IPS DF 6.9 (cell line): ENCODE measurements around the gene DLGAP4.

Experiments used
- DNase-seq: peaks from one replicate; pipeline ENCODE4 v3.0.0-alpha.2; 2013; ENCODE audit warnings: low read depth, low spot score
- H3K27ac ChIP-seq: one replicate; pipeline ENCODE4 v1.5.1; 2013; ENCODE audit warnings: low read length, control low read depth
- H3K27me3 ChIP-seq: 2 replicates; pipeline ENCODE4 v1.6.1; 2013; ENCODE audit warnings: mild to moderate bottlenecking, low read length; ENCODE audit not compliant: control insufficient read depth, insufficient read depth
- H3K36me3 ChIP-seq: 2 replicates; pipeline ENCODE4 v1.6.1; 2013; ENCODE audit warnings: low read length; ENCODE audit not compliant: control insufficient read depth, insufficient read depth
- H3K4me1 ChIP-seq: 2 replicates; pipeline ENCODE4 v1.6.1; 2013; ENCODE audit warnings: low read length; ENCODE audit not compliant: control insufficient read depth, insufficient read depth
- H3K4me3 ChIP-seq: 2 replicates; pipeline ENCODE4 v1.5.1; 2013; ENCODE audit warnings: mild to moderate bottlenecking, low read length
- H3K9me3 ChIP-seq: 2 replicates; pipeline ENCODE4 v1.6.1; 2013; ENCODE audit warnings: low read length, inconsistent platforms; ENCODE audit not compliant: control insufficient read depth, insufficient read depth
- WGBS: extraction: QIAGEN DNeasy Blood & Tissue Kit; methylation state at CpG from one replicate; pipeline ENCODE4 v1.1.7; 2013; ENCODE audit warnings: mixed read lengths, missing lambda C conversion rate; ENCODE audit not compliant: insufficient read length, insufficient coverage; 5-methylcytosine and 5-hydroxymethylcytosine counted together

Gene DLGAP4

GRCh38 chr20:36275441-36276189 lies 30.5 kb upstream of the DLGAP4 start:
- H3K36me3 ChIP-seq, result no peaks in the 10 kb centered on the region
- WGBS, result no CpG with 5 or more reads among the region's 12 CpGs
- DNase-seq, result no peak

GRCh38 chr20:36277546-36277945 lies 28.6 kb upstream of the DLGAP4 start:
- H3K4me1 ChIP-seq, result 0 out of 2 replicates have a peak, but pooled peaks cover 1% of the 10 kb centered on the region

More at GRCh38 chr20:36275441-36276189, 30.5 kb upstream of the DLGAP4 start:
- Histone ChIP-seq H3K27me3 (no peaks in the 10 kb centered on the region), H3K4me3 (no peak overlapping the region), H3K27ac (no peak overlapping the region), H3K4me1 (peaks cover 7% of the 10 kb centered on the region), H3K9me3 (no peaks in the 10 kb centered on the region)

GRCh38 chr20:36279362-36279761 lies 26.8 kb upstream of the DLGAP4 start:
- H3K9me3 ChIP-seq, result no peaks in the 10 kb centered on the region
- no peaks in the 10 kb centered on the region for H3K36me3 ChIP-seq
- no peak for DNase-seq
- H3K4me1 ChIP-seq, result 0 out of 2 replicates have a peak, but pooled peaks cover 1% of the 10 kb centered on the region
- H3K27me3 ChIP-seq, result no peaks in the 10 kb centered on the region
- no peak overlapping the region for H3K4me3 ChIP-seq
- no CpG with 5 or more reads among the region's 5 CpGs for WGBS
- H3K27ac ChIP-seq, result no peak overlapping the region

More at GRCh38 chr20:36277546-36277945, 28.6 kb upstream of the DLGAP4 start:
- Histone ChIP-seq H3K27me3 (no peaks in the 10 kb centered on the region), H3K4me3 (no peak overlapping the region), H3K27ac (no peak overlapping the region), H3K9me3 (no peaks in the 10 kb centered on the region), H3K36me3 (no peaks in the 10 kb centered on the region)
- DNase-seq, result no peak
- WGBS, result no CpG with 5 or more reads among the region's 9 CpGs

- H3K27me3 ChIP-seq, result no peaks in the 10 kb centered on the region
- no peak overlapping the region for H3K27ac ChIP-seq
These were observed 26.4 kb upstream of the DLGAP4 start for GRCh38 chr20:36279776-36280175.

GRCh38 chr20:36281785-36282380 lies 24.3 kb upstream of the DLGAP4 start:
- DNase-seq, result no peak
- Histone ChIP-seq H3K27me3 (no peaks in the 10 kb centered on the region), H3K4me1 (no peaks in the 10 kb centered on the region), H3K36me3 (no peaks in the 10 kb centered on the region), H3K27ac (no peak overlapping the region), H3K4me3 (no peak overlapping the region), H3K9me3 (no peaks in the 10 kb centered on the region)
- no CpG with 5 or more reads among the region's 10 CpGs for WGBS

More at GRCh38 chr20:36279776-36280175, 26.4 kb upstream of the DLGAP4 start:
- no CpG with 5 or more reads among the region's 6 CpGs for WGBS
- no peak for DNase-seq
- Histone ChIP-seq H3K4me1 (no peaks in the 10 kb centered on the region), H3K9me3 (no peaks in the 10 kb centered on the region), H3K4me3 (no peak overlapping the region), H3K36me3 (no peaks in the 10 kb centered on the region)

GRCh38 chr20:36284751-36285150 lies 21.4 kb upstream of the DLGAP4 start:
- no peak for DNase-seq
- H3K27me3 ChIP-seq, result no peaks in the 10 kb centered on the region
- H3K27ac ChIP-seq, result no peak overlapping the region
- H3K9me3 ChIP-seq, result no peaks in the 10 kb centered on the region
- H3K4me3 ChIP-seq, result no peak overlapping the region
- H3K4me1 ChIP-seq, result no peaks in the 10 kb centered on the region
- H3K36me3 ChIP-seq, result no peaks in the 10 kb centered on the region
- no CpG with 5 or more reads among the region's 5 CpGs for WGBS

GRCh38 chr20:36285746-36286447 lies 20.2 kb upstream of the DLGAP4 start:
- WGBS, result no CpG with 5 or more reads among the region's 11 CpGs
- H3K9me3 ChIP-seq, result no peaks in the 10 kb centered on the region

GRCh38 chr20:36297656-36298055 lies 8.5 kb upstream of the DLGAP4 start:
- no peak for DNase-seq
- WGBS, result no CpG with 5 or more reads among the region's 5 CpGs

More at GRCh38 chr20:36285746-36286447, 20.2 kb upstream of the DLGAP4 start:
- H3K4me1 ChIP-seq, result no peaks in the 10 kb centered on the region
- no peak overlapping the region for H3K27ac ChIP-seq
- H3K27me3 ChIP-seq, result no peaks in the 10 kb centered on the region
- H3K36me3 ChIP-seq, result no peaks in the 10 kb centered on the region
- no peak overlapping the region for H3K4me3 ChIP-seq
- no peak for DNase-seq

GRCh38 chr20:36298061-36298460 lies 8.1 kb upstream of the DLGAP4 start:
- no peak overlapping the region for H3K4me3 ChIP-seq
- peaks cover under 1% of the 10 kb centered on the region for H3K4me1 ChIP-seq
- no peak for DNase-seq
- no peaks in the 10 kb centered on the region for H3K9me3 ChIP-seq
- H3K36me3 ChIP-seq, result no peaks in the 10 kb centered on the region
- H3K27ac ChIP-seq, result no peak overlapping the region
- H3K27me3 ChIP-seq, result no peaks in the 10 kb centered on the region
- WGBS, result no CpG with 5 or more reads among the region's 3 CpGs

More at GRCh38 chr20:36297656-36298055, 8.5 kb upstream of the DLGAP4 start:
- H3K9me3 ChIP-seq, result no peaks in the 10 kb centered on the region
- no peak overlapping the region for H3K27ac ChIP-seq
- no peaks in the 10 kb centered on the region for H3K4me1 ChIP-seq
- no peaks in the 10 kb centered on the region for H3K36me3 ChIP-seq
- no peak overlapping the region for H3K4me3 ChIP-seq
- no peaks in the 10 kb centered on the region for H3K27me3 ChIP-seq

- no peak for DNase-seq
- Histone ChIP-seq H3K4me3 (no peak overlapping the region), H3K4me1 (peaks cover 2% of the 10 kb centered on the region), H3K9me3 (no peaks in the 10 kb centered on the region), H3K36me3 (no peaks in the 10 kb centered on the region), H3K27ac (no peak overlapping the region), H3K27me3 (no peaks in the 10 kb centered on the region; the same call in 1 of the 2 replicates)
- WGBS, result no CpG with 5 or more reads among the region's 11 CpGs
These were observed 7.3 kb upstream of the DLGAP4 start for GRCh38 chr20:36298795-36299339.
